ENCODE data around the gene MRPL51. TPM values are rescaled to one million over a fixed set of nuclear protein-coding genes. Genes with fewer than 3 reads are reported as not detected.

MRPL51 gene
- total and polyA plus RNA-seq, 2 of the 8 experiments (the other 6 are each of a cell fraction or from before 2014, with no cell fraction given) = 119 to 331 TPM

- peaks cover 45 to 65% (median 53%) of the 10 kb centered on the region in 4 experiments for H3K36me3 ChIP-seq (ENCODE audit: control insufficient read depth in 2 of 4, insufficient read depth in 4 of 4, low read length in 3 of 4)
- H2BK15ac ChIP-seq (ENCODE audit: low read length) = no peak overlapping the region
- H3K9me3 ChIP-seq (ENCODE audit: insufficient read depth in 2 of 2, low read depth in 1 of 2, low read length in 1 of 2) = no peaks in the 10 kb centered on the region
- no peak overlapping the region for H3K23ac ChIP-seq (ENCODE audit: insufficient read length)
- peak overlapping the region; percentile 59; the same call in 1 of the 2 replicates for H2AK5ac ChIP-seq (ENCODE audit: low read depth, low read length)
- ChIA-PET CTCF (ENCODE audit: partially characterized antibody) (interaction anchor here (3.4 to 24.9 kb wide), 2 partner anchors 24 to 38 kb away, joined by 17 to 462 read pairs; partner anchors contain the start of genes IFFO1 and NOP2), POLR2A (ENCODE audit: partially characterized antibody) (interaction anchor here (0.5 to 14.8 kb wide), 74 partner anchors 5 to 411 kb away, joined by 3 to 665 read pairs (median 6); partner anchors contain the start of genes C12orf57, CDCA3, CHD4 and GAPDH)
- peak; percentile 78 for TF ChIP-seq SAP30 (IDR thresholded peaks at IDR 0.05; ENCODE audit: insufficient read depth, insufficient replicate concordance, low read length)
- TF ChIP-seq KDM4A (IDR thresholded peaks at IDR 0.05; ENCODE audit: low read depth, low read length, severe bottlenecking) = no peak
- no peak for TF ChIP-seq BACH1 (IDR thresholded peaks at IDR 0.05; ENCODE audit: low read length)
- TF ChIP-seq RBBP5 (IDR thresholded peaks at IDR 0.05; ENCODE audit: borderline replicate concordance, low read depth, low read length) = peak; percentile 15; the same call in 1 of the 2 replicates
- TF ChIP-seq EZH2 (IDR thresholded peaks at IDR 0.05; ENCODE audit: low read depth, low read length, severe bottlenecking) = no peak
- H3K4me3 ChIP-seq (ENCODE audit: extremely low read depth in 1 of 4, insufficient read depth in 2 of 4, low read depth in 3 of 4, low read length in 4 of 4) = peak overlapping the region; percentile 83 to 98 (median 90)
- H2BK5ac ChIP-seq (ENCODE audit: low read depth, low read length) = peak overlapping the region; percentile 100
- no peak overlapping the region for H3K14ac ChIP-seq (ENCODE audit: insufficient read length)
- WGBS, 2 experiments (ENCODE audit: extremely low coverage in 1 of 2, insufficient coverage in 1 of 2, insufficient read length in 1 of 2, insufficient replicate concordance in 2 of 2, low coverage in 1 of 2, low lambda C conversion rate in 2 of 2, missing lambda C conversion rate in 1 of 2) = 7% methylated on average over 8 of the region's 9 CpGs; no CpG with 5 or more reads in 1 of the 2 experiments
- H4K20me1 ChIP-seq (replicated peaks in 1 of 2; ENCODE audit: control insufficient read depth in 1 of 2, insufficient read depth in 2 of 2, low read length in 2 of 2) = peaks cover 5 to 15% of the 10 kb centered on the region in 2 experiments
- H3K4me2 ChIP-seq (ENCODE audit: insufficient read depth in 1 of 2, low read depth in 2 of 2, low read length in 2 of 2) = peak overlapping the region; percentile 90 to 91
- H3K79me1 ChIP-seq (ENCODE audit: low read depth, low read length) = no peaks in the 10 kb centered on the region; the same call in 1 of the 2 replicates
- peak overlapping the region; percentile 83 for H3K56ac ChIP-seq (replicated peaks; ENCODE audit: insufficient read length, low read depth, low read length)
- peak overlapping the region; percentile 99; the same call in 1 of the 2 replicates for H4K8ac ChIP-seq (ENCODE audit: extremely low read depth, insufficient read depth, low read length)
- H3K9ac ChIP-seq (replicated peaks in 1 of 4; ENCODE audit: extremely low read depth in 1 of 4, low read depth in 3 of 4, low read length in 3 of 4) = peak overlapping the region; percentile 68 to 99 (median 98)
- H2BK120ac ChIP-seq (replicated peaks; ENCODE audit: low read depth, low read length) = peak overlapping the region; percentile 44
- 0 out of 2 replicates have a peak overlapping the region, but pooled peaks have one; percentile 72 for H2BK20ac ChIP-seq (ENCODE audit: low read length)
- peak overlapping the region; percentile 60 for H2BK12ac ChIP-seq (ENCODE audit: low read depth, low read length)
- H3K27me3 ChIP-seq (replicated peaks in 1 of 4; ENCODE audit: control insufficient read depth in 3 of 4, extremely low read depth in 1 of 4, insufficient read depth in 3 of 4, low read length in 3 of 4) = no peaks in the 10 kb centered on the region
- peak overlapping the region; percentile 88 for H3K18ac ChIP-seq (ENCODE audit: extremely low read depth, low read length)
- peaks cover 0 to 19% (median 16%) of the 10 kb centered on the region in 4 experiments; a peak in 6 of 7 replicates for H3K4me1 ChIP-seq (replicated peaks in 1 of 4; ENCODE audit: control insufficient read depth in 3 of 4, insufficient read depth in 4 of 4, low read length in 3 of 4)
- H3K27ac ChIP-seq (ENCODE audit: low read depth, low read length) = peak overlapping the region; percentile 98
- peaks cover 3 to 28% of the 10 kb centered on the region in 2 experiments; a peak in 3 of 4 replicates for H3K79me2 ChIP-seq (ENCODE audit: control insufficient read depth in 1 of 2, insufficient read depth in 2 of 2, low read length in 2 of 2)
- DNase-seq (ENCODE audit: low read depth in 1 of 2, low spot score in 2 of 2) (no peak), FAIRE-seq (no peak)
- peak overlapping the region; percentile 93 for H4K91ac ChIP-seq (replicated peaks; ENCODE audit: insufficient read length, low read length)
- H2AFZ ChIP-seq (ENCODE audit: low read length) = no peak overlapping the region
- H3K4ac ChIP-seq (replicated peaks; ENCODE audit: insufficient read length, low read depth, low read length) = peak overlapping the region; percentile 3
- H3K23me2 ChIP-seq (ENCODE audit: low read depth, low read length) = peaks cover 16% of the 10 kb centered on the region
- H4K5ac ChIP-seq (ENCODE audit: insufficient read length, low read depth, low read length) = peak overlapping the region; percentile 89
Measured at GRCh38 chr12:6533653-6533922, 40.5 kb upstream of the MRPL51 start.

Measured in H1 (cell line).